ENCODE results near the gene GRID2. TPM values are rescaled to one million over a fixed set of nuclear protein-coding genes. Genes with fewer than 3 reads are reported as not detected.

GRID2 gene
- total and polyA plus RNA-seq, 2 of the 4 experiments (the other 2 are of a cell fraction): under 0.01 TPM; not detected in 1

DNA sequence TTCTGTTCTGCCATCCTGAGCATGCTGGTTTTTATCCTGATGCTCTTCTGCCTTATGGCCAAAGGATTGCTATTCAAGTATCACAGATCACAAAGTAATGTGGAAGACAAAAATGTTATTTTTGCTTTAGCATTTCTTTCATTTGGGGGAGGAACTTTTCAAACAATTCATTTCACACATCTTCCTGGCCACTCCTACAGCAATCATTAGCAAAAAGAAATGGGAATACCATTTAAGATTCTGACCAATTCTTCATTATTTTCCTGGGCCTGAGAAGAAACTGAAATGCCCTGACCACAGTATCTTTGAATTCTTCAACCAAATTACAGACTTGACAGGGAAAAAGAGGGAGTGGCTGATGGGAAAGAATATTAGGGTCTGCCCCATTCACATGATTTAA lies 38.0 kb upstream of the GRID2 start:
- Histone ChIP-seq H4K8ac (ENCODE audit: low read depth in 2 of 2, low read length in 2 of 2) (no peak overlapping the region), H3K79me1 (ENCODE audit: low read depth in 1 of 2, low read length in 2 of 2) (no peaks in the 10 kb centered on the region), H2BK20ac (ENCODE audit: low read depth, low read length) (no peak overlapping the region), H2BK15ac (ENCODE audit: low read depth, low read length) (no peak overlapping the region), H3K4ac (ENCODE audit: low read depth, low read length) (no peak overlapping the region), H2AK5ac (ENCODE audit: low read depth, low read length) (no peak overlapping the region), H3K9me1 (ENCODE audit: insufficient read depth, low read length) (no peaks in the 10 kb centered on the region), H3K4me1 (ENCODE audit: control insufficient read depth, insufficient read depth, low read length) (no peaks in the 10 kb centered on the region), H3K4me3 (ENCODE audit: insufficient read depth, low read depth, low read length) (no peak overlapping the region), H4K20me1 (ENCODE audit: insufficient read depth, low read length) (no peaks in the 10 kb centered on the region), H4K91ac (ENCODE audit: insufficient read depth, low read depth, low read length) (no peak overlapping the region), H2AFZ (replicated peaks; ENCODE audit: low read length, poor library complexity) (no peak overlapping the region), H3K14ac (replicated peaks; ENCODE audit: low read depth, low read length) (no peak overlapping the region), H3K27ac (ENCODE audit: insufficient read depth, low read length) (no peak overlapping the region), H3K56ac (ENCODE audit: extremely low read depth, insufficient read depth, low read length) (no peak overlapping the region), H3K9me3 (ENCODE audit: control insufficient read depth, insufficient read depth, low read length) (no peaks in the 10 kb centered on the region), H4K5ac (ENCODE audit: low read depth, low read length) (no peak overlapping the region), H2AK9ac (replicated peaks; ENCODE audit: low read depth, low read length, poor library complexity) (no peak overlapping the region), H3K4me2 (ENCODE audit: low read depth, low read length) (no peak overlapping the region), H2BK120ac (ENCODE audit: low read depth, low read length) (no peak overlapping the region), H2BK5ac (ENCODE audit: low read depth, low read length, poor library complexity, severe bottlenecking) (no peak overlapping the region), H3K18ac (ENCODE audit: low read depth, low read length) (no peak overlapping the region), H3K36me3 (ENCODE audit: control insufficient read depth, insufficient read depth, low read length) (no peaks in the 10 kb centered on the region), H3K9ac (ENCODE audit: low read depth, low read length) (no peak overlapping the region), H3K27me3 (ENCODE audit: control insufficient read depth, insufficient read depth, low read length) (no peaks in the 10 kb centered on the region), H3K23ac (ENCODE audit: low read depth, low read length) (no peak overlapping the region)
- ChIA-PET POLR2A (ENCODE audit: unreplicated experiment) (no interaction called here), CTCF (no interaction called here)
- TF ChIP-seq BHLHE40 (IDR thresholded peaks at IDR 0.05; ENCODE audit: low read depth, low read length) (no peak), CHD1 (IDR thresholded peaks at IDR 0.05; ENCODE audit: low read depth, low read length) (no peak), NFE2L2 (IDR thresholded peaks at IDR 0.05; ENCODE audit: low read depth, low read length) (no peak), CEBPB (IDR thresholded peaks at IDR 0.05; ENCODE audit: low read depth, low read length) (no peak)
- TF ChIP-seq, protein P1, sequence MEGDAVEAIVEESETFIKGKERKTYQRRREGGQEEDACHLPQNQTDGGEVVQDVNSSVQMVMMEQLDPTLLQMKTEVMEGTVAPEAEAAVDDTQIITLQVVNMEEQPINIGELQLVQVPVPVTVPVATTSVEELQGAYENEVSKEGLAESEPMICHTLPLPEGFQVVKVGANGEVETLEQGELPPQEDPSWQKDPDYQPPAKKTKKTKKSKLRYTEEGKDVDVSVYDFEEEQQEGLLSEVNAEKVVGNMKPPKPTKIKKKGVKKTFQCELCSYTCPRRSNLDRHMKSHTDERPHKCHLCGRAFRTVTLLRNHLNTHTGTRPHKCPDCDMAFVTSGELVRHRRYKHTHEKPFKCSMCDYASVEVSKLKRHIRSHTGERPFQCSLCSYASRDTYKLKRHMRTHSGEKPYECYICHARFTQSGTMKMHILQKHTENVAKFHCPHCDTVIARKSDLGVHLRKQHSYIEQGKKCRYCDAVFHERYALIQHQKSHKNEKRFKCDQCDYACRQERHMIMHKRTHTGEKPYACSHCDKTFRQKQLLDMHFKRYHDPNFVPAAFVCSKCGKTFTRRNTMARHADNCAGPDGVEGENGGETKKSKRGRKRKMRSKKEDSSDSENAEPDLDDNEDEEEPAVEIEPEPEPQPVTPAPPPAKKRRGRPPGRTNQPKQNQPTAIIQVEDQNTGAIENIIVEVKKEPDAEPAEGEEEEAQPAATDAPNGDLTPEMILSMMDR (conservative IDR thresholded peaks at IDR 0.05; ENCODE audit: low read depth, low read length): no peak
- TF ChIP-seq, protein P2, sequence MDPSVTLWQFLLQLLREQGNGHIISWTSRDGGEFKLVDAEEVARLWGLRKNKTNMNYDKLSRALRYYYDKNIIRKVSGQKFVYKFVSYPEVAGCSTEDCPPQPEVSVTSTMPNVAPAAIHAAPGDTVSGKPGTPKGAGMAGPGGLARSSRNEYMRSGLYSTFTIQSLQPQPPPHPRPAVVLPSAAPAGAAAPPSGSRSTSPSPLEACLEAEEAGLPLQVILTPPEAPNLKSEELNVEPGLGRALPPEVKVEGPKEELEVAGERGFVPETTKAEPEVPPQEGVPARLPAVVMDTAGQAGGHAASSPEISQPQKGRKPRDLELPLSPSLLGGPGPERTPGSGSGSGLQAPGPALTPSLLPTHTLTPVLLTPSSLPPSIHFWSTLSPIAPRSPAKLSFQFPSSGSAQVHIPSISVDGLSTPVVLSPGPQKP (IDR thresholded peaks at IDR 0.05; ENCODE audit: borderline replicate concordance, low read depth, low read length): no peak
- TF ChIP-seq, protein P3, sequence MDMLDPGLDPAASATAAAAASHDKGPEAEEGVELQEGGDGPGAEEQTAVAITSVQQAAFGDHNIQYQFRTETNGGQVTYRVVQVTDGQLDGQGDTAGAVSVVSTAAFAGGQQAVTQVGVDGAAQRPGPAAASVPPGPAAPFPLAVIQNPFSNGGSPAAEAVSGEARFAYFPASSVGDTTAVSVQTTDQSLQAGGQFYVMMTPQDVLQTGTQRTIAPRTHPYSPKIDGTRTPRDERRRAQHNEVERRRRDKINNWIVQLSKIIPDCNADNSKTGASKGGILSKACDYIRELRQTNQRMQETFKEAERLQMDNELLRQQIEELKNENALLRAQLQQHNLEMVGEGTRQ (IDR thresholded peaks at IDR 0.05; ENCODE audit: low read depth, low read length): no peak
- intact Hi-C loops (cut with micrococcal nuclease): no loop called here
- no TSS peak for BruUV-seq (replicated peaks)
- no peak for DNase-seq
- in situ Hi-C loops (cut with MboI; ENCODE audit: low sequenced_read_pairs): no loop called here
- dilution Hi-C loops (cut with HindIII; ENCODE audit: low sequenced_read_pairs, unreplicated experiment): no loop called here
- ATAC-seq (ENCODE audit: low read depth): no peak
